HG03064 (cell line): ENCODE results near the gene USP3.

ENCODE experiments used
- ATAC-seq: cut with Tn5 transposase; IDR thresholded peaks from one replicate; pipeline ENCODE4 v1.9.1; 2021; ENCODE audit warnings: low read depth; ENCODE audit not compliant: unreplicated experiment

The USP3 gene

DNA sequence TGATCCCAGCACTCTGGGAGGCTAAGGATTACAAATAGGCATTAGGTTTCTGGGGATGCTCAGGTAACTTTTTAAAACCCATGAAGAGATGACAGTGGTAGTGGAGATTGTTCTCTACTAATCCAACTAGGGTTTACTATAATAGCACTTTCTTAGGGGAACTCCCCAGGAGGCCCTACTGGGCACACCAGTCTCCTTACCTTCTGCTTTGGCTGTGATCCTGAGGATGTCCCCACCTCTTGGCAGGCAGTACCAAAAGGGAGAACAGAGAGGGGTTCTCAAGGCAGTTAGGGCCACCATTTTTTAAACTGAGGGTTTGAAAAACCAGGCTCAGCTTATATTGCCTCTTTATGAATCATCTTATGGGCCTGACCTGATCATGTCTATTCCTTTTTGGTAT, 77.8 kb downstream of the USP3 start:
- no peak for ATAC-seq

DNA sequence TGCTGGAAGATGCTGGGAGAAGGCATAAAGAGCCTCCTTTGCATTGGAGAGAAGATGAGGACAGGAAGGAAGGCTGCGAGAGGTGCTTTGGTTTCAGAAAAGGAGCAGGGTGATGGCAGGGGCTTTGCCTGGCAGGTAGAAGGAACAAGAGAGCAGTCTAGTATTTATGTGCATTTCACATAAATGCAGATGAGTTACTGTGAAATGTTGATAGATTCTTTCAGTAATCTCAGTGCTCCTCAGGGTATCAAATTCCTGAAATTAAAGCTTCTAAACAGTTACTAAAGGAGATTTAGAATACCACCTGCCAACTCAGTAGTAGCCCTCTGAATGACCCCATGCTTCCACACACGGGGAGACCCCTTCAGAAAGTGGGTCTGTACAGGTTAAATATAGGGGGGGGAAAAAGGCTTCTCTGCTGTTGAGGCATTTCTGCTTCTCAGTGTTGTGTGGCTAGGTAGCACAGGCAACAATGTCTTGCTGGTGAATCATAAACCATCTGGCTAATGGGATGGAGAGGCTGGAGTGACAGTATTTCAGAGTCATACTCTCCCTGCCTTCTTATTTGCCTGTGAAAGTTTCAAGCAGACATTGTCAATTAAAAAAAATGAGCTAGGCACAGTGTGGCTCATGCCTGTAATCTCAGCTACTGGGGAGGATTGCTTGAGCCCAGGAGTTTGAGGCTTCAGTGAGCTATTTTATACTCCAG, 78.5 kb downstream of the USP3 start:
- ATAC-seq, result no peak

DNA sequence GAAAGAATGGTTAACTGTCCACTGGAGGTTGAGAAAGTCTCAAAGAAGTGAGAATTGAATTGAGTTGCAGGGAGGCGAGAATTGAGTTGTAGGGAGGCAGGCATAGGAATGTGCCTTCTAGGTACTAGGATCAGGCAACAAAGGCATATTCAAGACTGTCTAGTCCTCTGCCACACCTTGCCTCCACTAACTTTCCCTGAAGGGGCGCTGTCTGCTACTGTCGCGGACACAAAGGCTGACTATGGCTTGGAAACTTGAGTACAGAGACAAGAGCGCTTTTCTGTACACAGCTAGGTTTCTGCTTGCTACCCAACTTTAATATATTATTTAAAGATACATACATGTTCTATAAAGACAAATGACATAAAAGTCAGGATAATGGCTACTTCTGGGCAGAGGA, 82.4 kb downstream of the USP3 start:
- no peak for ATAC-seq

DNA sequence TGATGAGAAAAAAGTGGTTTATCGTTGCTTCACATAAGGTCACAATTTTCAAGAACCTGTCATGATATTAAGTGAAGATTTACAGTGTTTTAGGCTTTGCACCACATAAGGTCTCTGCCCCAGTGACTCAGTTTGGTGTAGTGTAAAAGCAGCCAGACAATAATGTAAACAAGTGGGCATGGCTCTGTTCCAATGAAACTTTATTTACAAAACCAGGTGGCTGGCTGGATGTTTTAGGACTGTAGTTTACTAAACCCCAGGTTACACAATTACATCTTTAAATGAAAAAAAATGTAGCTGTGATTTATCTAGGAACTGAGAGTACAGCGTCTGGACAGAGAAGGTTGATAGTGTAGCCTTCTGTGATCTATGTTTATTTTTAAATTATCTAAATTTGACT, 83.1 kb downstream of the USP3 start:
- ATAC-seq, result no peak

DNA sequence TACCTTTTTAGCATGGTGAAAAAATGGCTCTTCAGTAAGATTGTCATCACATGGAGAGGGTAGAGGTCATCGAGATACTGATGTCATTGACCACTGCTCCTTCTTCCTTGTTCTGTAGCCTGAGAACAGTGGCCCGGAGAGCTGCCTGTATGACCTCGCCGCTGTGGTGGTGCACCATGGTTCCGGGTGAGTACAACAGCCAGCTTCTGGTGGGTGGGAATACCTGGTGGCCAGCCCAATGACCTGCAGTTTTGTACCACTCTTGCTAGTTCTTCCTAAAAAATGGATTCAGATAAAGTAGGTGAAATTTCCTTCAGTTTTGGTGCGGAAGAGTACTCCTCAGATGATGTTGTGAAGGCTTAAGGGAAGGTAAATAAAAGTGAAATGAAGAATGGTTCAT, 84.4 kb downstream of the USP3 start:
- no peak for ATAC-seq

DNA sequence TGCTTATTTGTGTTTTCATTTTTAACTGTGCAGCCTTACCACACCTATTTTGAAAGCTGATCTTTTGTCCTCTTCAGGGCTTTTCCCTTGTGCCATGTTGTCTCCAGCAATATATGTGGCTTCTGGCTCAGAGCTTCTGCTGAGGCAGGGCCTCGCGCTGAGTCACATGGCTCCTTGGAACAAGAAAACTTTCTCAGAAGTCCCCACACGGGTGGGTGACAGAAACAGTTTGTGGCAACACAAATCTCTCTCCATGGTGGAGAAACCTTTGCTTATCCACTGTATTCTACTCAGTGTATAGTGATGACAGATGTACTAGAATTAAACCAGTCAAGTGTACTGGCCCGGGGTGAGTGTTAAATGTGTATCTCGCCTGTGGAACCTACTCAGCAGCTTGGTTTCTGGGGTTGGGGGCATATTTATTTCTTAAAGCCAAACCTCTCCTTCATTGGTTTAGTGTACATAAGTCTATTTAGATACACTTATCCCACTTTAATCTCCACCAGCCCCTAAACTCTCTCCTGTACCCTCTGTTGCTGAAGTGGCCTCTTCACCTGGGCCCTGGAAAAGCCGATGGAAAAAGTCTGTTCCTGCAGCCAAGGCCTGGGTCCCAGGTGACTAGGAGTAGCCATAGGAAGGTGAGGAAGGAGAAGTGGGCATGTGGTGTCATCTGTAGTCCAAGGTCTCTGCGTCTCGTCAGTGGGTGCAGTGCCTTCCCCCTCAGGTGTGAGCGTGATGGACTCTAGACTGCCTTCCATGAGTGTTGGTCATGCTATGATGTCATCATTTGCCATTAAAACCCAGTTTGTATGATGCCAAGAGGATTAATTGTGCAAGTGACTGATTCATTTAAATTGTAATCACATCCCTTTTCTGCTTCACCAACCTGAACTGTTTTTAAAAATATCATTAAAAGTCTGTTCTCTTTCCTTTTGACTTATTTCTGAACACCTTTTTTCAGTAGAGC, 89.6 kb downstream of the USP3 start:
- ATAC-seq, result no peak

DNA sequence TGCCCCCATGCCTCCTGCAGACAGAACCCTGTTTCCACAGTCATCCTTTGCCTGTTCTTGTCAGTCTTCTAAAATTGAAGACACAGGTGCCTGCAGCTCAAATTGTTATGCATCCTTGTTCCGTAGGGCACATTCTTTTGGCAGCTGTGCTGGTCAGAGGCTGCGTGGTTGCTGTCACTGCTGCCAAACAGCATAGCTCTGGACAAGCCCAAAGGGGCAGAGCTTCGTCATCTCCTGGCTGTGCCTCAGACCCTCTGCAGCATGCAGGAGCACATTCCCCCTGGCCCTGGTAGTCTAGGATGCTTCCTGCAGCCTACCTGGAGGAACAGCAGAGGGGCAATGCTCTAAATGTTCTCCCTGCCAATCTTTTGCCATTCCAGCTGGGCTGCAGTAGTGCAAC, 90.7 kb downstream of the USP3 start:
- ATAC-seq, result no peak

DNA sequence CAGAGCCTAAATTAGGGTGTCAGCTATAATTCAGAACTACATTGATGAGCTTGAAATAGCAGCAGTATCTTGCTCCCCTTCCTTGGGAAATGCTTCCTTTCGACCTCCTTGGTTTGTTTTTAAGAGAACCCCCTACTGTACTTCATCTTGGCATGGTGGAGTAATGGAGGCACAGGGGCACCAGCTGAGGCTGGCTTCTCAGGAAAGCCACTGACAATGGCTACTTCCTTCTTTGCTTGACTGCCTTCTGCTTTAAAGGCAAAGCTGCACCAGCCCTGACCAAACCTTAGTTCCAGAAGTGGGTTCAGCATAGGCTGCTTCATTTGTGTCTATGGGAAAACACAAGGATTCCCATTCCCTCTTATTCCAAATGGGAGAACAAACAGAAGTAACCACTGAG, 91.3 kb downstream of the USP3 start:
- no peak for ATAC-seq

DNA sequence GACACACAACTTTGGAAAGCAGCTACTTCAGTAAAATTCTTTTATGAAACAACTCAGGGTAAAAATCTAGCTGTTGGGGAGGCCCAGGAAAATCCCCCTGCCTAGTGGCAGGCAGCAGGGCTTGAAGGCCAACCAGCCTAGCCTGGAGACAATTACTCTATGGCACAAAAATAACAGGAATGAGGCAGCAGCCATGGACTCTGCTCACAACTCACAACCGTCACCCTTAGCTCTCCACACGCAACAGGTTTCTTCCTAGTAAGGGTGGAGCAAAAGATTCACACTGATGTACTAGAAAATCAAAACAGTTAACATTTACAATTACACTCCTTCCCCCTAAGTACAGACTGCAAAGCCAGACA, 92.3 kb downstream of the USP3 start:
- ATAC-seq, result no peak

DNA sequence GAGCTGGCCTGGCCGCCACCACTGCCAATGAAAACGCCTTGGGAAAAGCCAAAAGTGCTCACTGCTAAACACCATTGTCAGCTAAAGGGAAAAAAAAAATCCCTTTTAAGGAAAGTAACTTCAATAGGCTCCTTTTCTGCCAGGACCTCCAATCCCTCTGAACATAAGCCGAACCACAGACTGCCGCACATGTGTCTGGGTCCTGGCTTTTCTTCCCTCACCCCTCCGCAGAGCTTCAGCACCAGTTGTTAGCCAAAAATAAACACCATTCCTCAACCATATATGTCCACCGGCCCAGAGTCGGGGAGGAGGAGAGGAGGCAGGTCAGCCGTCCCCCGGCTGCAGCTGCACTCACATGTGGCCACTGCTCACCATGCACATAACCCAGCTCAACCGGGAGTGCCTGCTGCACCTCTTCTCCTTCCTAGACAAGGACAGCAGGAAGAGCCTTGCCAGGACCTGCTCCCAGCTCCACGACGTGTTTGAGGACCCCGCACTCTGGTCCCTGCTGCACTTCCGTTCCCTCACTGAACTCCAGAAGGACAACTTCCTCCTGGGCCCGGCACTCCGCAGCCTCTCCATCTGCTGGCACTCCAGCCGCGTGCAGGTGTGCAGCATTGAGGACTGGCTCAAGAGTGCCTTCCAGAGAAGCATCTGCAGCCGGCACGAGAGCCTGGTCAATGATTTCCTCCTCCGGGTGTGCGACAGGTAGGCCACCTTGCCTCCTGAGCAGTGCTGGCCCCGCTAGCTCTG, 92.8 kb downstream of the USP3 start, which contains the start of gene FBXL22:
FBXL22 (plus strand) TSS at position 350 of the 753 bp plus-strand sequence; CDS start at position 356, 6 bp downstream.
- ATAC-seq, result no peak

DNA sequence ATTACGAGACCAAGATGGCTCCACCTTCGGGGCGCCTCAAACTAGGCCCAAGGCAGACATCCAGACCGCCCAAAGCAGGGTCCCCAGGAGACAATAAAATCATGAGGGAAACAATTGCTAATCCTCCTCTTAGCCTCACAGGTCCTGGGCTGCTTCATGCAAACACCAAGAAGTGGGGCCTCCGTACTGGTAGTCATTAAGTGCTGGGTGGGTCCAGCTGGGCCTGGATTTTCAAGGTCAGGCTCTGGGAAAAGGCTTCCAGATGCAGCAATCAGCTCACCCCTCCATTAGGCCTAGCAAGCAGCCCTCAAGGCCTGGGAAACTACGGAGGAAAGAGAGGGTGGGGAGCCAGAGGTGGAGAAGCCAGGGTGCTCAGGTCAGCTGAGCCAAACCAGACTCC, 93.4 kb downstream of the USP3 start:
- no peak for ATAC-seq

DNA sequence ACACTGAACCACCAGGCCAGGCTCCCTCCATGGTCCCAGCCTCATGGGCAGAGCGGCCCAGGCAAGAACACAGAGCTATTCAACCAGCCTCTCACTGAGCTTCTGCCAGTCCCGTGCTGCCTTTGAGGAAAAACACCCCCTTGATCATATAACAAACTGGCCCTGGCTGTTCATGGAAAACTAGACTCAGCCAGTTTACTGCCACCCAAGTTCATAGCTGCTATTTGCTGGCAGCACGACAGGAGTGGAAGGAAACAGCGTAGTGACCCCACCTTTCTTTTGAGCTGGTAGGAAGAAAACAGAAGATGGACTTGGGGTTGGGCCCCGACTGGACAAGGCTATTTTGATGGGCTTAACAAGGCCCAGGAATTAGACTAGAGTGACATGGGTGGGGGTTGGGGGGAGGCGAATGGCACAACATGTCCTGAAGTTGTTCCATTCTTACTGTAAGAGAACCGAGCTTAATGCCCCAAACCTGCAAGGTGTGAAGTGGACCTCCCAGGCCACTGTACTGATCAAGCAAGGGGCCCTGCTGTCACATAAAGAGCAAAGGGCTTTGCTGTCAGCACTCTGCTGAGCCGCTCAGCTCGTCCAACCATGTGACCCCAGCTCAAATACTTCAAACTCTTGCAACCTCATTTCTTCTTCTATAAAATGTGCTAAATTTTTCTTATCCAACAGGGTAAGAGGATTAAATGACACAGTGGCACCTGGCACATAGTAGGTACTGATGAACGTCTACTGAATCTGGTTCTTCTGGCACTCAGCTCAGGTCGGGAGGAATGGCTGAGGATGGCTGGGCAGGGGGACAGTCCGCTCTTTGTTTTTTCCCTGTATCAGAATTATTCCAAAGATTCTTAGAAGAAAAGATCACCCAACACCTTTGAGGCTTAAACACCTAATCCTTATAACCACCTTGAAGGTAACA, 94.3 kb downstream of the USP3 start:
- no peak for ATAC-seq

DNA sequence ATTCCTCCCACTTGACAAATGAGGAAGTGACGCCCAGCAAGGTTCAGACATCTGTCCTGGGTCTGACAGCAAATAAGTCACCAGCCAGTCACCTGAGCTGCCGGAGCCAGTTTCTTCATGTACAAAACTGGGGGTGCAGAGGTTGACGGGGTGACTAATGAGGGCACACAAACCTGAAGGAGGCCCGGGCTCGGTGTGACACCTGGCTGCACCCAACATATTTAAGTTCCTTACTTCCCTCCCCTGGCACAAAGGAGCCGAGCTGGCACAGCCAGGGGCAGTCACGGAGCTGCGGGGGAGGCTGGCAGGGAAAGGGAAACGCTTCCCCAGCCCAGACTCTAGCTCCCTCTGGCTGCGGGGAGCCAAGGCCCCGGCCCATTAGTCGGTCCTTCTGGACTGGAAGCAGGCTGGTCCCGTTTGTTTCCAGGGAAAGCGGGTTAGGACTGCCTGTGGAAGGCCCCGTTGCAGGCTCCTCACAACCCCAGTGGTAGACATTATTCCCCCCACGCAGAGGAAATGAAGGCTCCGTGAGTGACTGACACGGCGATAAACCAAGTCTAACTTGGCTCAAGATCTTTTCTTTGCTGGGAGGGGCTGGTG, 95.1 kb downstream of the USP3 start:
- no peak for ATAC-seq

DNA sequence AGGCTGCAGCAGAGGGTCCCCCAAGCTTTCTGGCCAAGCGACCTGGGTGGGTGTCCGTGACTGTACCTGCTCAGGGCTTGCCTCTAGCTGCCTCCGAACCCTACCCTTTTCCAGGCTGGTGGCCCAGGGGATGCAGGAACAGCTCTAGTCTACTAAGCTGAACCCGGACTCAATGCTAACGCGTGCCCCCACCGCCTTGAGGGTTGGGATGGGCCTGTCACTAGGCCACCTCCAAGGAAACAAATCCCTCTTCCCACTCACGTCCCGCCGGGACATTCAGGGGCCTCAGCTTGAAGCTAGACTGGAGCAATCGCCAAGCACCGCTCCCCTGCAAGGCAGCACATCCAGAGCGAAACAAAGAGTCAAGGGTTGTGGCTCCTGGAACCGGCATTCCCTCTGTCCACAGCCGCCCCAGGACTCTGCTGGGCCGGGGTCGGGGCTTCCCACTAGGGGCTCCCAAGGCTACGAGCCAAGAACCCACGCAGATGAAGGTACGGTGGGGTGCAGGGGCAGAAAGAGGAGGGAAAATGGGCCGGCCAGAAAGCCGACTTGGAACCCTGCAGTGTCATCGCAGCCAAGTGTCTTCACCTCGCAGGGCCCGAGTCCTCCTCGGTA, 95.7 kb downstream of the USP3 start:
- no peak for ATAC-seq

DNA sequence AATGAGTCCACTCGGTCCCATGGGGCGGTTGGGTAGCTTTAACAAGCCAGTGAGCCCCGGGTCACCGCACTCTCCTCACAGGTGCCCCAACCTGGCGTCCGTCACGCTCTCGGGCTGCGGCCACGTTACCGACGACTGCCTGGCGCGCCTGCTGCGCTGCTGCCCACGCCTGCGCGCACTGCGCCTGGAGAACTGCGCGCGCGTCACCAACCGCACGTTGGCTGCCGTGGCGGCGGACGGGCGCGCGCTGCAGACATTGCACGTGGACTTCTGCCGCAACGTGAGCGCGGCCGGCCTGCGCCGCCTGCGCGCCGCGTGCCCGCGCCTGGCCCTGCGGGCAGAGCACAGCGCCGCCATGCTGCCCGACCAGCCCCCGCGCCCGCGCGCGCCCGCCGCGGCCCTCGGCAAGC, 96.2 kb downstream of the USP3 start:
- peak; percentile 63 for ATAC-seq

DNA sequence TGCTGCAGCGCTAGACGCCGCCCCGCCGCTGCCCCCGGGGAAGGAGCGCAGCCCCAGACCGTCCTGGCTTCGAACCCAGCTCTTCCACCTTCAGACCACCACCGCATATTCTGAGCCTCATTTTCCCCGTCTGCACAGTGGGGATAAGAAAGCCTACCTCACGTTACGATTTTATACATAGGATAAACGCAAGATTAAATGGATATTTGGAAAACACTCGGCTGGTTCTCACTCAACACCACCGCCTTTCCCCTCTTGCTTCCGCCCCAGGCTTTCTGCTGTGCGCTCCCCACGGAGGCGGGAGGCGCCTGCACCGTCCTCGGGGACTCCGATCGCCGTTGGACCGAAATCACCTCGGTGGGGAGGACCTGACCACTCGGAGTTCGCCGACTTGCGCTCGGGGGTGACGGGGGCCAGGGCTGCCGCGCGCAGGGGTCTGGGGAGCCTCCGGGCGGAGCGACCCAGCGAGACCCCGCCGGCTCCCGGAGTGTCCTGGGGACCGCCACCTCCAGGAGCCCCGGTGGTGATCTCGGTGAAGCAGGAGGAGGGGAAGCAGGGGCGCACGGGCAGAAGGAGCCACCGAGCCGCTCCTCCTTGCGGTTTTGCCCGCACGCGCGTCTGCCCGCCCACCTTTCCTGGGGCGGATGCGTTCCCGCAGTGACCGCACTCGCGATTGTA, 96.8 kb downstream of the USP3 start:
- ATAC-seq, result peak; percentile 13

DNA sequence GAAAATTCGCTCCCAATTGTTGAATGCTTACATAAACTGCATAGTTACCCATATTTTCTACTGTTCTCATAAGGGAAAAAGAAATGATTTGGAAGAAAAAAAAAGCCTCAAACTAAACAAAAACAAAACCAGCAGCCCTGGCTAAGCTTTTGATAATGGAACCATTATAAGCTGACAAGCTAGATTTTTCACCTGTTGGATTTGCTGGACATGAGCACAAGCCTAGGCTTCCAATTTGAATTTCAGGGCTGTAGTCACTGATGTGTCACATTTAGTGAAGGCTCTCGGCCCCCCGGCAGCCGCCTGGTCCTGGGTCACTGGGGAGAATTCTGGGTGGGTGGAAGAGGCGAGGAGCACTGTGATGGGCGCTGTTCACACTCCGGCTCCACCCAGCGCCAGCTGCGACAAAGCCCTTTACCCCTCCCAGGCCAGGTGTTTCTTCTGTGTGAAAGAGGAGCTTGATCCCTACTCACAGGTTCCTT, 97.4 kb downstream of the USP3 start:
- no peak for ATAC-seq

DNA sequence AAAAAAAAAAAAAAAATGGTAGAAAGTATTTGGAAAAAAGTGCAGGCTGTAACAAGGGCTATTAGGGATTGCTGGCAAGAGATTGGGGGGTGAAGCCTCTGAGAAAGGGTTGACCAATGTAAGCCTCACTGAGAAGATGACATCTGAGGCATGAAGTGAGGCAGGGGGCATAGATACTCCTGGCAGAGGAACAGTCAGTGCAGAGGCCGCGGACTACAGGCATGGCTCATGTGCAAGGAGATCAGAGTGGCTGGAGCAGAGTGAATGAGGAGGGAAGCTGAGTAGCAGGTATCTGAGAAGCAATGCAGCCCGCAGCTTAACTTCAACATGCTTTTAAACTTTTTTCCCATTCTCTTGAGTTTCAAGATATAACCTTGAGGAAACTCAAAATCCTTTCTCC, 98.2 kb downstream of the USP3 start:
- ATAC-seq, result no peak

DNA sequence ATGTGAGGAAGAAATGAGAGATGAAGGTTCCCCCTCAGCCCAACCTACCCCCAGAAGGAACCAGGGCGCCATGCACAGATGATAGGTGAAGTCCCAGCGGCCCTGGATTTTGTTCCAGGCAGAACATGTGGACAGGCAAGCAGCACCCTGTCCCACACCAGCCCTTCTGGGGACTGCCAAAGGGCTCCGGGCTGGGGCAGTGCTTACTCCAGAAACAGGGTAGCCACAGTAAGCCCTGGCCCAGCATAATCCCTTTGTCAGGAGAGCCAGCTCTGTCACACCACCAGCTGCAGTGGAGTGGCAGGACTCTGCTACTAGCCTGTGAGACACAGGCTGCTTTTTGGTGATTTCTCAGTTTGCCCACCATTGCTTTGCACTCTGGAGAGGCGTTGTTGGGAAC, 99.1 kb downstream of the USP3 start:
- ATAC-seq, result no peak
